Hepatocyte (in vitro differentiated cells): ENCODE data around the gene CEACAM21. TPM values are rescaled to one million over a fixed set of nuclear protein-coding genes. Genes with fewer than 3 reads are reported as not detected.

Experiments
- DNase-seq: peaks from one replicate; pipeline ENCODE4 v3.0.0-alpha.2; 2016; ENCODE audit warnings: low spot score
- H2AFZ ChIP-seq: fragments of 200-600 bp; sonication (generic); 2 replicates; pipeline ENCODE4 v1.6.0; 2016; ENCODE audit warnings: antibody characterized with exemption, mild to moderate bottlenecking
- H3K27ac ChIP-seq: fragments of 200-600 bp; sonication (generic); 2 replicates; pipeline ENCODE4 v1.5.1; 2016; ENCODE audit warnings: mild to moderate bottlenecking
- H3K27me3 ChIP-seq: fragments of 200-600 bp; sonication (generic); 2 replicates; pipeline ENCODE4 v1.6.1; 2016
- H3K36me3 ChIP-seq: fragments of 200-600 bp; sonication (generic); replicated peaks from 2 replicates; pipeline ENCODE4 v1.5.1; 2016; ENCODE audit warnings: low read depth; ENCODE audit not compliant: insufficient read depth
- H3K4me1 ChIP-seq: fragments of 200-600 bp; sonication (generic); 2 replicates; pipeline ENCODE4 v1.5.1; 2016; ENCODE audit warnings: mild to moderate bottlenecking, moderate library complexity; ENCODE audit not compliant: insufficient read depth
- H3K4me2 ChIP-seq: fragments of 200-600 bp; sonication (generic); 2 replicates; pipeline ENCODE4 v1.6.0; 2016
- H3K4me3 ChIP-seq: fragments of 200-600 bp; sonication (generic); 2 replicates; pipeline ENCODE4 v1.5.1; 2016; ENCODE audit warnings: mild to moderate bottlenecking
- H3K79me2 ChIP-seq: fragments of 200-600 bp; sonication (generic); 2 replicates; pipeline ENCODE4 v1.6.0; 2017; ENCODE audit warnings: mild to moderate bottlenecking
- H3K9me2 ChIP-seq: fragments of 200-600 bp; sonication (generic); replicated peaks from 2 replicates; pipeline ENCODE4 v1.6.0; 2017; ENCODE audit warnings: mild to moderate bottlenecking; ENCODE audit not compliant: insufficient read depth
- H3K9me3 ChIP-seq: fragments of 200-600 bp; sonication (generic); 2 replicates; pipeline ENCODE4 v1.5.1; 2016; ENCODE audit warnings: low read depth, mild to moderate bottlenecking
- H4K20me1 ChIP-seq: fragments of 200-600 bp; sonication (generic); 2 replicates; pipeline ENCODE4 v1.6.0; 2016; ENCODE audit warnings: mild to moderate bottlenecking; ENCODE audit not compliant: insufficient read depth, poor library complexity, severe bottlenecking
- EZH2 ChIP-seq: fragments of 200-600 bp; sonication (generic); IDR thresholded peaks from 2 replicates; pipeline ENCODE4 v1.6.1; 2016; ENCODE audit warnings: antibody characterized with exemption, mild to moderate bottlenecking, borderline replicate concordance
- EZH2phosphoT487 ChIP-seq: fragments of 200-600 bp; sonication (generic); IDR thresholded peaks from one replicate; pipeline ENCODE4 v1.6.1; 2018; ENCODE audit warnings: antibody characterized with exemption, mild to moderate bottlenecking, low read depth, moderate library complexity; ENCODE audit not compliant: unreplicated experiment, severe bottlenecking
- WGBS: methylation state at CpG from one replicate; pipeline ENCODE4 v1.1.6; 2016; ENCODE audit warnings: low lambda C conversion rate; ENCODE audit errors: missing lambda C conversion rate; 5-methylcytosine and 5-hydroxymethylcytosine counted together
- polyA plus RNA-seq: library from polyadenylated mRNA; unstranded; fragments of >200 nt; fragmentation: Nextera tagmentation; extraction: Ambion mirVana; gene quantifications from 2 replicates; pipeline ENCODE4 v1.2.1, GENCODE V29; 2016
- total RNA-seq: library from RNA; depleted of rRNA; stranded (reverse); fragments of >200 nt; gene quantifications from 2 replicates; pipeline ENCODE4 v1.2.3, GENCODE V29; 2014
- TF ChIP-seq, protein P1 (sequence below): fragments of 200-600 bp; sonication (generic); IDR thresholded peaks from 2 replicates; pipeline ENCODE4 v1.5.1; 2016; ENCODE audit warnings: antibody characterized with exemption, mild to moderate bottlenecking; ENCODE audit not compliant: poor library complexity

Gene CEACAM21
- total and polyA plus RNA-seq, 2 experiments from 2014 or later = 0.33 TPM; not detected in 1

DNA sequence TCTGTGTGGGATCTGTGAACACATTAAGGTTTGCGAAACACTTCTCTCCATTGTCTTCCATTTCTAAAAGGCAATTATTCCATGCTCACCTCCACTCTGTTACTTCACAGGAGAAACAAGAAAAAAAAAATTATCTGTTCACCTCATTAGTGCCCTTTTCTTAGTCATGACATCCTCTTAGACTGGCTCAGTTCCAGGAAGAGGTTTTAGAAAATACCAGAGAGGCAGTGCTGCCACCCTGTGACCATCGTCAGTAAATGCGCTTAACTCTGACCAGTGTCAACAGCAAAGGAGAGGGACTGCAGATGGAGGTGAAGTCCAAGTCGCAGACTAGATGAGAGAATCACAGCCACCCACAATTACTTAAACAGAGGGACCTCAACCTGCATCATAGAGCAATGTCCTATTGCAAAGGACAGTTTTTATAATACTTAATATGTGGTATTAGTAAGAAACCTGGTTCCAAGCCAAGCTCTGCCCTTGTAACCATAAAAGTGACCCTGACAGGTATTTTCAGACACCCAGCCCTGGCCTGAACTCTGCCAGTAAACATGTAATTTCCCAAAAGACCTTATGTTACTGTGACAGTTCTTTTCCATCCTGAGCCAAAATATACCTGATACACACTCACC, 19.4 kb downstream of the CEACAM21 start:
- H3K9me2 ChIP-seq = no peaks in the 10 kb centered on the region
- H4K20me1 ChIP-seq = no peaks in the 10 kb centered on the region
- H3K79me2 ChIP-seq = no peaks in the 10 kb centered on the region
- no peaks in the 10 kb centered on the region for H3K27me3 ChIP-seq
- H3K36me3 ChIP-seq = no peaks in the 10 kb centered on the region
- H3K9me3 ChIP-seq = no peaks in the 10 kb centered on the region
- H3K4me2 ChIP-seq = no peak overlapping the region
- no peaks in the 10 kb centered on the region for H3K4me1 ChIP-seq
- TF ChIP-seq, protein P1, sequence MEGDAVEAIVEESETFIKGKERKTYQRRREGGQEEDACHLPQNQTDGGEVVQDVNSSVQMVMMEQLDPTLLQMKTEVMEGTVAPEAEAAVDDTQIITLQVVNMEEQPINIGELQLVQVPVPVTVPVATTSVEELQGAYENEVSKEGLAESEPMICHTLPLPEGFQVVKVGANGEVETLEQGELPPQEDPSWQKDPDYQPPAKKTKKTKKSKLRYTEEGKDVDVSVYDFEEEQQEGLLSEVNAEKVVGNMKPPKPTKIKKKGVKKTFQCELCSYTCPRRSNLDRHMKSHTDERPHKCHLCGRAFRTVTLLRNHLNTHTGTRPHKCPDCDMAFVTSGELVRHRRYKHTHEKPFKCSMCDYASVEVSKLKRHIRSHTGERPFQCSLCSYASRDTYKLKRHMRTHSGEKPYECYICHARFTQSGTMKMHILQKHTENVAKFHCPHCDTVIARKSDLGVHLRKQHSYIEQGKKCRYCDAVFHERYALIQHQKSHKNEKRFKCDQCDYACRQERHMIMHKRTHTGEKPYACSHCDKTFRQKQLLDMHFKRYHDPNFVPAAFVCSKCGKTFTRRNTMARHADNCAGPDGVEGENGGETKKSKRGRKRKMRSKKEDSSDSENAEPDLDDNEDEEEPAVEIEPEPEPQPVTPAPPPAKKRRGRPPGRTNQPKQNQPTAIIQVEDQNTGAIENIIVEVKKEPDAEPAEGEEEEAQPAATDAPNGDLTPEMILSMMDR = peak; percentile 49
- TF ChIP-seq EZH2phosphoT487 = no peak
- H3K4me3 ChIP-seq = no peak overlapping the region
- DNase-seq = peak; percentile 78
- no peak overlapping the region for H2AFZ ChIP-seq
- 39% methylated on average over 4 of the region's 4 CpGs for WGBS
- no peak overlapping the region for H3K27ac ChIP-seq

DNA sequence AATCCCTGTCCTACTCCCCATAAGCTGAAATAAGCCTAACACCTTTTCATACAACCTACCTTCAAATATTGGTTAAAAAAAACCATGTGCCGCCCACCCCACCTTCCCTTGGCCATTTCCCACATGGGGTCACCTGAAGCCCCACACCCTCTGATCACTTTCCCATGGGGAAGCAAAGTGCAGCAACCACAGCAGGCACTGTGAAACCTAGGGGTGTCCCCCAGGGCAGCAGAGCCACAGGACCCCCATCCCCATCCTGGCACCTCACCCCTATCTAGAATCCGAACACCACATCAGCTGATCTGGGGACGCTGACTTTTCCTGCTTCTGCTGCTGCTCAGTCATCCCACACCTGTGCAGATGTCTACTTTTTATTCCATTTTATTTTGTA, 19.9 kb downstream of the CEACAM21 start:
- no peaks in the 10 kb centered on the region for H4K20me1 ChIP-seq
- no peak for DNase-seq
- H3K36me3 ChIP-seq = no peaks in the 10 kb centered on the region
- H3K9me2 ChIP-seq = no peaks in the 10 kb centered on the region
- no peaks in the 10 kb centered on the region for H3K9me3 ChIP-seq
- no peaks in the 10 kb centered on the region for H3K27me3 ChIP-seq
- TF ChIP-seq, protein P1 = no peak
- TF ChIP-seq EZH2 (no peak), EZH2phosphoT487 (no peak)
- H3K27ac ChIP-seq = no peak overlapping the region
- H2AFZ ChIP-seq = no peak overlapping the region
- 44% methylated on average over 3 of the region's 3 CpGs for WGBS
- no peaks in the 10 kb centered on the region for H3K4me1 ChIP-seq
- H3K4me3 ChIP-seq = no peak overlapping the region
- no peak overlapping the region for H3K4me2 ChIP-seq
- no peaks in the 10 kb centered on the region for H3K79me2 ChIP-seq

DNA sequence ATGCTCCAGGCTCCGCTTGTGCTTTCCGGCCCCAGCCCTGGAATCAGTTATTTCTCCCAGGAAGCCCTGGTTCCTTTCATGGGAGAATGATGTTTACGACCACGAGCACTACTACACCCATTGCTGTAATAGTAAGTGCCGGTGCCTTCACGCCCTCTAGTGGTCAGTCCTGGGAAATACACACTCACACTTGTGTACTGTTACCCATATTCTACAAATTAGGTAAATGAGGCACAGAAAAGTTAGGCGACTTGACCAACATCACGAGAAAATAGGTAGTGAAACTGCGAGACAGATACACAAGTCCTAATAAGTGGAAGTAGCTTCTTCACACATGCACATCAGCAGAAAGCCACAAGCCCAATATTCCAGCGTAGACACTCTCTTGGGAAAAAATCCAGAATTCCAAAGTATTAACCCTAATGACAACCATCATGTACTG, 21.7 kb downstream of the CEACAM21 start:
- Histone ChIP-seq H3K9me2 (no peaks in the 10 kb centered on the region), H3K36me3 (no peaks in the 10 kb centered on the region), H3K79me2 (no peaks in the 10 kb centered on the region), H3K4me1 (no peaks in the 10 kb centered on the region), H2AFZ (no peak overlapping the region), H3K27ac (no peak overlapping the region), H3K9me3 (no peaks in the 10 kb centered on the region), H3K27me3 (no peaks in the 10 kb centered on the region), H3K4me2 (no peak overlapping the region), H3K4me3 (no peak overlapping the region), H4K20me1 (no peaks in the 10 kb centered on the region)
- WGBS = 26% methylated on average over 10 of the region's 10 CpGs
- DNase-seq = peak; percentile 69
- no peak for TF ChIP-seq EZH2phosphoT487
- TF ChIP-seq EZH2 = no peak
- TF ChIP-seq, protein P1 = peak; percentile 67
